ENCODE measurements around the gene TMEM143.

The TMEM143 gene

DNA sequence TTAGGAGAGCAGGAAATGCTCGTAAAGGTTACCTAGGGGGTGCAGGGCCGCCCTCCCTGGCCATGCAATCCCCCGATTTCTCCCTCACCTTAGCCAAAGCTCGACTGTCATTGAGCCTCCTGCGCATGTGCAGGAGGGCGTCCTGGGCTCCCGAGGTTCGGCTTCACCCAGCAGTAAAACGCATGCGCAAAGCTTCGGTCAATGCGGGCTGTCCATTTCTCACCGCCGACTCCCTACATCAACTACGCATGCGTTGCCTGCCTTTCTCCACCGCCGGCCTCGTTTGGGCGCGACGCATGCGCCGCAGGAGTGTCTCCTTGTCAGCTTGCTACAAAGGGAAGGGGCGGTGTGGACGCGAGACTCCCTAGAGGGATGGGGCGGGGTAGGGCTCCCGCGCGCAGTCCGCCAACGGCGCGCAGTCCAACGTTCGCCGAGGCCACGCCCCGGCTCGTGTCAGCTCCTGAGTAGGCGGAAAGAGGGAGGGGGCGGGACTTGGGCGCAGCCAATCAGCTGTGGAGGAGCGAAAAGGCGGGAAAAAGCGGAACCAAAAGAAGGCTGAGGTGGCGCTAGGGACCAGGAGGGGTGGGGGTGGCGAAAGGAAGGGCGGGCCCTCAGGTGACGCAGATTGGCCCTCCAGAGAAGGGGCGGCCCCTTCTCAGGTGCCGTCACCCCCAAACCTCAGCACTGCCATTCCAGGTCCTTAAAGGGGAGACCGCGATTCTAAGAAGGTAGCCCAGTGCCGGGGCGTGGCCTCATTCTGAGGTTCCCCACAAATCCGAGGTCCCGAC, at the start of gene TMEM143, which contains the start of gene SYNGR4:
TSS of gene TMEM143 (minus strand) at position 131 of the 788 bp plus-strand sequence. CDS start at position 111, 20 bp downstream.
TSS of gene SYNGR4 (plus strand) at position 558 of the 788 bp plus-strand sequence. CDS start 1,476 bp downstream, outside the sequence.
- Histone ChIP-seq H3K4me3 (peak within 1 kb of the TSS; percentile 69), H3K27ac (peak within 1 kb of the TSS; percentile 89)
- TF ChIP-seq, protein P1, sequence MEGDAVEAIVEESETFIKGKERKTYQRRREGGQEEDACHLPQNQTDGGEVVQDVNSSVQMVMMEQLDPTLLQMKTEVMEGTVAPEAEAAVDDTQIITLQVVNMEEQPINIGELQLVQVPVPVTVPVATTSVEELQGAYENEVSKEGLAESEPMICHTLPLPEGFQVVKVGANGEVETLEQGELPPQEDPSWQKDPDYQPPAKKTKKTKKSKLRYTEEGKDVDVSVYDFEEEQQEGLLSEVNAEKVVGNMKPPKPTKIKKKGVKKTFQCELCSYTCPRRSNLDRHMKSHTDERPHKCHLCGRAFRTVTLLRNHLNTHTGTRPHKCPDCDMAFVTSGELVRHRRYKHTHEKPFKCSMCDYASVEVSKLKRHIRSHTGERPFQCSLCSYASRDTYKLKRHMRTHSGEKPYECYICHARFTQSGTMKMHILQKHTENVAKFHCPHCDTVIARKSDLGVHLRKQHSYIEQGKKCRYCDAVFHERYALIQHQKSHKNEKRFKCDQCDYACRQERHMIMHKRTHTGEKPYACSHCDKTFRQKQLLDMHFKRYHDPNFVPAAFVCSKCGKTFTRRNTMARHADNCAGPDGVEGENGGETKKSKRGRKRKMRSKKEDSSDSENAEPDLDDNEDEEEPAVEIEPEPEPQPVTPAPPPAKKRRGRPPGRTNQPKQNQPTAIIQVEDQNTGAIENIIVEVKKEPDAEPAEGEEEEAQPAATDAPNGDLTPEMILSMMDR (IDR thresholded peaks at IDR 0.05) = no peak
- DNase-seq (ENCODE audit: low spot score) = peak; percentile 100

DNA sequence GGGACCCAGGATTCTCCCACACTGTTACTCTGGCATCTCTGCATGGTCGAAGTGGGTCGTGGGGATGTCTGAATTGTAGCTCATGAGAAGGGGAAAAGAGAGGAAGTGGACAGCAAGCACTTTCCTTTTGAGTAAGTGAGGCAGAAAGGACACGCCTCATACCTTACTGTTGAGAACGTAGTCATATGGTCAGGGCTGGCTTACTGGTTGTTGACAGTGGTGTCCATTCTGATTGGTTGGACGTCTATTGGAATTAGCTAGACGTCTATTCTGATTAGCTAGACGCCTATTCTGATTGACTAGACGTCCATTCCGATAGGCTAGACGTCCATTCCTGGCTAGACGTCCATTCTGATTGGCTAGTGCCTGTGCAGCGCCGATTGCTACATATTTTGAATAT, 42.1 kb upstream of the TMEM143 start:
- TF ChIP-seq, protein P1 (IDR thresholded peaks at IDR 0.05) = no peak
- Histone ChIP-seq H3K4me3 (no peak overlapping the region), H3K27ac (no peak overlapping the region)
- DNase-seq (ENCODE audit: low spot score) = no peak

DNA sequence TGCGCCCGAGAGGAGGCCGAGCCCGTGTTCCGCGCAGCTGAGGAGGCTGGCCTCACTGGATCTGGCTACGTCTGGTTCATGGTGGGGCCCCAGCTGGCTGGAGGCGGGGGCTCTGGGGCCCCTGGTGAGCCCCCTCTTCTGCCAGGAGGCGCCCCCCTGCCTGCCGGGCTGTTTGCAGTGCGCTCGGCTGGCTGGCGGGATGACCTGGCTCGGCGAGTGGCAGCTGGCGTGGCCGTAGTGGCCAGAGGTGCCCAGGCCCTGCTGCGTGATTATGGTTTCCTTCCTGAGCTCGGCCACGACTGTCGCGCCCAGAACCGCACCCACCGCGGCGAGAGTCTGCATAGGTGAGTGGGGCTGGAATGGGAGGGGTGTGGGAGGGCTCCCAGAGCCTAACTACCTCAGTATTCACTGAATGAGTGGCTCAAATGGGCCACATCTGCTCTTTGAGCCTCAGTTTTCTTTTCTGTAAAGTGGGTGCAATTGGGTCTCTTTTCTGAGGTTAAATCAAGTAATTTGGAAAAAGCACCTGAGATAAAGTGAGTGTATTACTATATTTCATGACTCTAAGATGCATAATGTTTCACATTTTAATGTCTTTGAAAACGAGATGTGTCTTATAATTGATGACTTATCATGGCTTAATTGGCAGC, 41.4 kb upstream of the TMEM143 start:
- TF ChIP-seq, protein P1 (IDR thresholded peaks at IDR 0.05) = no peak
- no peak for DNase-seq (ENCODE audit: low spot score)
- Histone ChIP-seq H3K4me3 (no peak overlapping the region), H3K27ac (no peak overlapping the region)

DNA sequence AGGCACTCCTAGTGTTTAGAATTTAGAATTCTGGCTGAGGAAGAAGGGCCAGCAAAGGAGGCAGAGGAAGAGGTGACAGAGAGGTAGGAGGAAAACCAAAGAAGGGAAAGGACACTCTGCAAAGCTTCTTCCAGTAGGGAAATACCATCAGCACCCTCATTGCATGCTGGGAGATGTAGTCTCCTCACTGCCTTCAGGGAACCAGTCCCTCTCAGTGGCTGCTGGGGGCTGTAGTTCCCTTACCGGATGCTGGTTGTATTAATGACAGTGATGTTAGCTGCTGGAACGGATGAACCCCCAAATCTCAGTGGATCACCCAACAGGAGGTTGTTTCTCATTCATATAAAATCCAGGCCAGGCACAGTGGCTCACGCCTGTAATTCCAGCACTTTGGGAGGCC, 39.9 kb upstream of the TMEM143 start:
- DNase-seq (ENCODE audit: low spot score) = no peak
- Histone ChIP-seq H3K27ac (no peak overlapping the region), H3K4me3 (no peak overlapping the region)
- TF ChIP-seq, protein P1 (IDR thresholded peaks at IDR 0.05) = no peak

DNA sequence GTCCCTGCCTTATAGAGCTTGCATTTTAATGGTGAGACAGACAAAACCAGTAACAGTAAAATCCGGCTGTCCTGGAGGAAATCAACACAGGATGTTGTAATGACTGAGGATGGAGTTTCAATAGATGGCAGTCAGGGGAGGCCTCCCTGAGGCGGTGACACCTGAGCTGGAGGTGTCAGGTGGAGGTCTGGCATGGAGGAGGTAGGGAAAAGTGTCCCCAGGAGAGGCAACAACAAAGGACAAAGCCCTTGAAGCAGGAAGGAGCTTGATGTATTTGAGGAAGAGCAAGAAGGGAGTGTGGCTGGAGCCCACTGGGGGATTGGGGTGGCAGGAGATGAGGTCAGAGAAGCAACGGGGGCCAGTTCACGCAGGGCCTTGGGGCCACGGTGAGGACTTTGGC, 37.5 kb upstream of the TMEM143 start:
- TF ChIP-seq, protein P1 (IDR thresholded peaks at IDR 0.05) = no peak
- Histone ChIP-seq H3K4me3 (no peak overlapping the region), H3K27ac (no peak overlapping the region)
- no peak for DNase-seq (ENCODE audit: low spot score)

DNA sequence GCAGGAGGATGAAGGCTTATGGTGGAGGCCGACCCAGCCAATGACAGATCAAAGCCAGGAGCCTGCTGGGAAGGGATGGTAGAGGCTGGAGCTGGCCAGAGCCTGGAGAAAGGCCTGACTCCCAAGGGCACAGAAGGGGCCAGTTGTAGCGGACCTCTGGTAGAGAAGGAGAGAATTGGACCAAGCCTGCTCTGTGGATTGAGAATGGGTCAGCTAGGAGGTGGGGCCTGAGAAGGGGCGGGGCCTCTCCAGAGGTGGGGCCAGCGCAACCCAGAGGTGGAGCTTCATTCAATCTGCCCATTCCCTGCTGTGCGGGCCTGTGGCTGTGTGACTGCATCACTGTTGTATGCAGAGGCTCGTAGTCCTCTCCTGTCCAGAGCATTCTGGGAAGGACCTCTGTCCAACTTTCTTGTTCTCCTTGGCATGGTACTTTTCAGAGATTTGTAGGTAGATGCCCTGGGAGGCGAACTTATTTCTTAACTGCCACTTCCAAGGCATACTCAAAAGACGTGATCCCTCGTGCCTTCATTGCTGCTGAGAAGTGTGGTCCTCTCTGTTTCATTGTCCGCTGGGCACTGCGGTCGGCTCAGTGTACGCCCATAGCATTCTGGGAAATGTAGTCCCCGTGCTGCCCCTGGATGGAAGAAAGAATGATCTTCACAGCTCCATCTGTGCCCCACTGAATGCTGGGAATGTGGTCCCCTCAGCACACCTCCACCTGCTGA, 36.4 kb upstream of the TMEM143 start:
- TF ChIP-seq, protein P1 (IDR thresholded peaks at IDR 0.05) = no peak
- Histone ChIP-seq H3K4me3 (peak overlapping the region; percentile 55), H3K27ac (peak overlapping the region in 1 of 2 donors; percentile 76)
- DNase-seq (ENCODE audit: low spot score) = no peak

Data from coronary artery (tissue), 2 donors.